H1 (cell line): ENCODE results near the gene SAPCD1. TPM values are rescaled to one million over a fixed set of nuclear protein-coding genes. Genes with fewer than 3 reads are reported as not detected.

Experiments used
- CHD7 ChIP-seq: fragments of 300-600 bp; sonication (generic); IDR thresholded peaks from 2 replicates; pipeline ENCODE4 v1.7.1; 2012; ENCODE audit warnings: low read length, moderate library complexity, mild to moderate bottlenecking, inconsistent platforms; ENCODE audit not compliant: insufficient replicate concordance
- FOSL1 ChIP-seq: IDR thresholded peaks from 2 replicates; pipeline ENCODE4 v1.6.1; 2011; ENCODE audit warnings: mild to moderate bottlenecking, low read depth, low read length, moderate library complexity; ENCODE audit not compliant: insufficient read depth
- RBBP5 ChIP-seq: IDR thresholded peaks from 2 replicates; pipeline ENCODE4 v1.7.1; 2012; ENCODE audit warnings: low read depth, mild to moderate bottlenecking, inconsistent platforms, low read length, moderate library complexity, borderline replicate concordance
- SIRT6 ChIP-seq: IDR thresholded peaks from one replicate; pipeline ENCODE4 v1.7.1; 2012; ENCODE audit warnings: low read length, inconsistent platforms
- SUZ12 ChIP-seq: fragments of 200-600 bp; sonication (generic); IDR thresholded peaks from 2 replicates; pipeline ENCODE4 v1.6.1; 2012; ENCODE audit warnings: mild to moderate bottlenecking, inconsistent platforms, low read length, moderate library complexity, mixed read lengths
- polyA plus RNA-seq, 7 experiments: library from polyadenylated mRNA; depleted of rRNA in 3 of 7; stranded (reverse) in 5 of 7; unstranded in 2 of 7; fragments of >200 nt in 5 of 7; fragments of 200-250 nt in 2 of 7; gene quantifications; 1 replicate in 5 of 7; 2 replicates in 1 of 7; 4 replicates in 1 of 7; pipeline versions ENCODE4 v1.2.1 to v1.2.3, GENCODE V29; 2011 to 2013; ENCODE audit warnings: missing spikeins in 2 of 7, mixed read lengths in 2 of 7
- total RNA-seq: library from RNA; stranded (reverse); fragmentation: NEBNext Ultra II Directional; extraction: Animal tissue kit (Norgen Biotek cat#: 25700); gene quantifications from 2 replicates; pipeline ENCODE4 v1.2.1, GENCODE V29; 2021

SAPCD1 gene
- total and polyA plus RNA-seq, 2 of the 8 experiments (the other 6 are each of a cell fraction or from before 2014, with no cell fraction given), result 3.1 to 5.9 TPM

GRCh38 chr6:31775633-31776484 is 13.4 kb downstream of the SAPCD1 start (continued):
- TF ChIP-seq CHD7 (no peak), SIRT6 (no peak), FOSL1 (no peak), SUZ12 (no peak), RBBP5 (no peak)
